MM.1S (cell line): ENCODE data around the gene OR51A4.
"Not testable (repeated sequence)": the region's sequence is repeated elsewhere in the genome, so short reads cannot be mapped to it uniquely, and the experiment has no call there.

ENCODE experiments used
- DNase-seq: peaks from one replicate; pipeline ENCODE4 v3.0.0-alpha.2; 2015
- H2AFZ ChIP-seq: fragments of 300-600 bp; sonication (generic); 2 replicates; pipeline ENCODE4 v1.6.0; 2016; ENCODE audit warnings: antibody characterized with exemption, low read length
- H3F3A ChIP-seq: fragments of 300-600 bp; sonication (generic); 2 replicates; pipeline ENCODE4 v1.6.1; 2016; ENCODE audit warnings: mild to moderate bottlenecking, antibody characterized with exemption, low read length, moderate library complexity, mixed read lengths; ENCODE audit not compliant: insufficient read depth
- H3K27ac ChIP-seq: fragments of 300-600 bp; sonication (generic); 2 replicates; pipeline ENCODE4 v1.5.1; 2016; ENCODE audit warnings: mild to moderate bottlenecking, low read length
- H3K27me3 ChIP-seq: fragments of 300-600 bp; sonication (generic); replicated peaks from 2 replicates; pipeline ENCODE4 v1.6.0; 2016; ENCODE audit warnings: low read length; ENCODE audit not compliant: insufficient read depth
- H3K36me3 ChIP-seq: fragments of 300-600 bp; sonication (generic); replicated peaks from 2 replicates; pipeline ENCODE4 v1.6.1; 2016; ENCODE audit warnings: mild to moderate bottlenecking, low read length, mixed read lengths; ENCODE audit not compliant: insufficient read depth
- H3K4me1 ChIP-seq: fragments of 300-600 bp; sonication (generic); 2 replicates; pipeline ENCODE4 v1.6.1; 2016; ENCODE audit warnings: low read length, mixed read lengths
- H3K4me2 ChIP-seq: fragments of 300-600 bp; sonication (generic); 2 replicates; pipeline ENCODE4 v1.6.0; 2016; ENCODE audit warnings: low read depth, low read length
- H3K4me3 ChIP-seq: fragments of 300-600 bp; sonication (generic); 2 replicates; pipeline ENCODE4 v1.5.1; 2016; ENCODE audit warnings: low read length, mixed read lengths
- H3K79me2 ChIP-seq: fragments of 300-600 bp; sonication (generic); 2 replicates; pipeline ENCODE4 v1.6.1; 2016; ENCODE audit warnings: mixed run types, low read length, mixed read lengths
- H3K9ac ChIP-seq: fragments of 300-600 bp; sonication (generic); 2 replicates; pipeline ENCODE4 v1.6.1; 2016; ENCODE audit warnings: low read length, mixed read lengths
- H3K9me2 ChIP-seq: fragments of 300-600 bp; sonication (generic); replicated peaks from 2 replicates; pipeline ENCODE4 v1.6.1; 2016; ENCODE audit warnings: mild to moderate bottlenecking, low read length, mixed read lengths; ENCODE audit not compliant: insufficient read depth
- H3K9me3 ChIP-seq: fragments of 300-600 bp; sonication (generic); replicated peaks from 2 replicates; pipeline ENCODE4 v1.6.1; 2016; ENCODE audit warnings: mild to moderate bottlenecking, low read length, mixed read lengths; ENCODE audit not compliant: insufficient read depth
- H4K20me1 ChIP-seq: fragments of 300-600 bp; sonication (generic); 2 replicates; pipeline ENCODE4 v1.6.1; 2016; ENCODE audit warnings: mild to moderate bottlenecking, low read length, moderate library complexity, mixed read lengths; ENCODE audit not compliant: insufficient read depth
- CTCF ChIP-seq: fragments of 300-600 bp; sonication (generic); IDR thresholded peaks from 2 replicates; pipeline ENCODE4 v1.5.1; 2016; ENCODE audit warnings: antibody characterized with exemption, low read length, mixed read lengths
- EZH2 ChIP-seq: fragments of 300-600 bp; sonication (generic); optimal IDR thresholded peaks from 2 replicates; pipeline ENCODE3; 2017; ENCODE audit warnings: low read depth, mild to moderate bottlenecking, antibody characterized with exemption, low read length, mixed read lengths
- EZH2phosphoT487 ChIP-seq: fragments of 300-600 bp; sonication (generic); IDR thresholded peaks from 2 replicates; pipeline ENCODE4 v1.6.1; 2018; ENCODE audit warnings: antibody characterized with exemption, low read length

Gene OR51A4

GRCh38 chr11:4975436-4975835, 28.0 kb upstream of the OR51A4 start:
- no peak overlapping the region for H3K9ac ChIP-seq
- H4K20me1 ChIP-seq = no peaks in the 10 kb centered on the region
- no peak overlapping the region for H3K4me3 ChIP-seq
- H3K9me3 ChIP-seq = no peaks in the 10 kb centered on the region
- no peak overlapping the region for H2AFZ ChIP-seq
- no peaks in the 10 kb centered on the region for H3K27me3 ChIP-seq
- H3K27ac ChIP-seq = no peak overlapping the region
- no peaks in the 10 kb centered on the region for H3K36me3 ChIP-seq
- H3K4me2 ChIP-seq = no peak overlapping the region
- H3K79me2 ChIP-seq = no peaks in the 10 kb centered on the region
- TF ChIP-seq EZH2phosphoT487 = no peak
- TF ChIP-seq CTCF = no peak
- TF ChIP-seq EZH2 = no peak
- DNase-seq = no peak
- H3K4me1 ChIP-seq = no peaks in the 10 kb centered on the region
- H3F3A ChIP-seq = no peaks in the 10 kb centered on the region
- no peaks in the 10 kb centered on the region for H3K9me2 ChIP-seq

GRCh38 chr11:4962816-4963215, 15.4 kb upstream of the OR51A4 start:
- Histone ChIP-seq H3K9me3 (no peaks in the 10 kb centered on the region), H3K4me2 (no peak overlapping the region), H2AFZ (no peak overlapping the region), H3K36me3 (no peaks in the 10 kb centered on the region), H3K4me1 (no peaks in the 10 kb centered on the region), H3K27ac (no peak overlapping the region), H3K4me3 (no peak overlapping the region), H3K27me3 (no peaks in the 10 kb centered on the region), H4K20me1 (no peaks in the 10 kb centered on the region), H3K9me2 (no peaks in the 10 kb centered on the region), H3F3A (no peaks in the 10 kb centered on the region), H3K79me2 (no peaks in the 10 kb centered on the region), H3K9ac (no peak overlapping the region)
- DNase-seq = no peak
- no peak for TF ChIP-seq EZH2phosphoT487
- TF ChIP-seq EZH2 = no peak
- no peak for TF ChIP-seq CTCF

- H3K79me2 ChIP-seq = no peaks in the 10 kb centered on the region
- H4K20me1 ChIP-seq = no peaks in the 10 kb centered on the region
- DNase-seq = no peak
- H3K27ac ChIP-seq = no peak overlapping the region
- H3K36me3 ChIP-seq = no peaks in the 10 kb centered on the region
- H3K9me3 ChIP-seq = no peaks in the 10 kb centered on the region
- H3K4me1 ChIP-seq = no peaks in the 10 kb centered on the region
- H3K4me2 ChIP-seq = no peak overlapping the region
- no peaks in the 10 kb centered on the region for H3F3A ChIP-seq
- TF ChIP-seq EZH2phosphoT487 = no peak
- H3K4me3 ChIP-seq = no peak overlapping the region
- no peaks in the 10 kb centered on the region for H3K9me2 ChIP-seq
- H3K27me3 ChIP-seq = no peaks in the 10 kb centered on the region
- no peak overlapping the region for H3K9ac ChIP-seq
- no peak overlapping the region for H2AFZ ChIP-seq
Observed at GRCh38 chr11:4960877-4961276, 13.5 kb upstream of the OR51A4 start.

GRCh38 chr11:4957396-4957795, 10.0 kb upstream of the OR51A4 start:
- Histone ChIP-seq H3K27ac (no peak overlapping the region), H3K4me2 (no peak overlapping the region), H3K4me1 (no peaks in the 10 kb centered on the region), H4K20me1 (no peaks in the 10 kb centered on the region), H3K79me2 (no peaks in the 10 kb centered on the region), H3F3A (no peaks in the 10 kb centered on the region), H3K4me3 (no peak overlapping the region), H3K36me3 (no peaks in the 10 kb centered on the region), H3K9me2 (no peaks in the 10 kb centered on the region), H3K9ac (no peak overlapping the region), H2AFZ (no peak overlapping the region), H3K9me3 (no peaks in the 10 kb centered on the region), H3K27me3 (no peaks in the 10 kb centered on the region)
- DNase-seq = no peak
- TF ChIP-seq CTCF (no peak), EZH2 (no peak), EZH2phosphoT487 (no peak)

GRCh38 chr11:4955613-4956012, 8.2 kb upstream of the OR51A4 start, which contains the start of gene OR51A2:
TSS of gene OR51A2 (minus strand) at chr11:4955713. CDS start at chr11:4955713, 0 bp downstream.
- H4K20me1 ChIP-seq, H3K4me2 ChIP-seq, H3K9ac ChIP-seq, H3K36me3 ChIP-seq, DNase-seq, H3K9me3 ChIP-seq, H3F3A ChIP-seq, H3K27ac ChIP-seq, H3K9me2 ChIP-seq, H3K4me3 ChIP-seq, H3K4me1 ChIP-seq, H3K27me3 ChIP-seq, H2AFZ ChIP-seq, H3K79me2 ChIP-seq: not testable (repeated sequence)
